ENCODE measurements around the gene CCDC85C.

The CCDC85C gene

DNA sequence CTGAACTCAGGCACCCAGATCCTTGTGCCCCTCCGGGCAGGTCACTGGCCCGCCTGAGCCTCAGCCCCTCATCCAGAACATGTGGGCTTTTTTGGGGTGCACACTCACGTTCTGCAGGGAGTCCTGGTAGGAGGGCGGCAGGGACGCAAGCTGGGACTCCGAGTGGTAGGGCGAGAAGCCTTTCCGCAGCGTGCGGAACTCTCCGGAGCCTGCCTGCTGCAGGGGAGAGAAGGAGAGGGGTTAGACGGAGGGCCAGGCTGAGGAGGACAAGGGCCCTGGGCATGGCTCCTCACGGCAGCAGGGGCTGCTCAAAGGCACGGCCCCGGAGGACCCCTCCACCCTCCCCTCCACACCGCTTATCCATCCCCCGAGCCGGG is 82.0 kb downstream of the CCDC85C start:
- no peak for DNase-seq (ENCODE audit: low spot score)

DNA sequence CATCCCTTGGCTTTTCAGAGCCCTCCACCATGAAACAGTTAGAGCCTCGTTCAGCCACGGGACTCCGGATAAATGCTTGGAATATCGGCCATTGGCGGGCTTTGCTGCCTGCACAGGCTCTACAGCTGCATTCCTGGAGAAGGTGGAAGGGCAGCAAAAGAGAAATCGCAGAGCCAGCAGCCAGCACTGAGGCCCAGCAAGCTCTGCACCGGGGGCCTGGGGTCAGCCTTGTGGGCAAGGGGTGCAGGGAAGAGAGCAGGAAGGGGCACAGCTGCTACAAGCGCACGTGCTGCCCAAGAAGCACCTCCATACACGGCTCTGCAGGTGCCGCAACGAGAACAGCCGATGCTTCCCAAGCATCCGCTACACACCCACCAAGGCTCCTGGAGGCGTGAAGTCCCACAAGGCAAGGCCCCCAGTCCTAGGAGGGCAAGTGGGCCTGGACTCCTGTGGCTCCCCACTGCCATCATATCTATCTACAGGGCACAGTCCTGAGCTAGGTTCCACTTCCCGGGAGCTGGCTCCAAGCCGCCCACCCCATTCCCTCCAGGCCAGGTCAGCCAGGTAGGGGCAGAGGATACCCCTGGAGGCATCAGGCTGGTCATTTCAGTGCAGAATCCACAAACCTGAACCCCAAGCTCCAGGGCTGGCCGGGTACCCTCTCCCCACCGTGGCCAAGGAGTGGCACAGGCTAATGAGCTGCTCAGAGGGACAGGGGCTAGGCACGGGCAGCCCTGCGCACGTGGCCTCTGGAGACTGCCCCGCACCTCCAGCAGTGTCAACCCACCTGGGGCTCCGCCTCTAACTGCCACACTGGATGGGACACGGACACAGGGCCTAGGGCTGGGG is 82.6 kb downstream of the CCDC85C start:
- DNase-seq (ENCODE audit: low spot score), result no peak

GRCh38 chr14:99520571-99521081 is 83.4 kb downstream of the CCDC85C start:
- no peak for DNase-seq (ENCODE audit: low spot score)

DNA sequence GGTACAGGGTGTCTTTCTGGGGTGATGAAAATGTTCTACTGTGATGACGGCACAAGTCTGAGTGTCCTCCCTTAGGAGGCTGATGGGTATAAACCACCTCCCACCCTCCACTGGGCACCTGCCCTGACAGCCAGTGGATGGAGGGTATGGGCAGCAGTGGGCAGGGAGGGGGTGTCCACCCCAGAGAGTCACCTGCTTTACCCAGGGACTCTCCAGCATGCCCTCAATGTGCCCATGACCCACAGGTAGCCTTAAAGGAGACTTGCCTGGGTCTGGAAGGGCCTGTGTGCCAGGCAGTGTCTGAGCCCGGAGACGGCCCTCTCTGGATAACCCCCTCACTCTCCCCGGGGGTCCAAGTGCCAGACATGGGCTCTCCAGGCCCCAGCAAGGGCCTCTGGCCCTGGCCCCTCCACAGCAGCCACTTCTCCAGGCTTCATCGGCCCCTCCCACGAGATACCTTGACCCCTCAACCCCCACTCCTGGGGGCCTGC is 84.0 kb downstream of the CCDC85C start:
- DNase-seq (ENCODE audit: low spot score), result no peak

DNA sequence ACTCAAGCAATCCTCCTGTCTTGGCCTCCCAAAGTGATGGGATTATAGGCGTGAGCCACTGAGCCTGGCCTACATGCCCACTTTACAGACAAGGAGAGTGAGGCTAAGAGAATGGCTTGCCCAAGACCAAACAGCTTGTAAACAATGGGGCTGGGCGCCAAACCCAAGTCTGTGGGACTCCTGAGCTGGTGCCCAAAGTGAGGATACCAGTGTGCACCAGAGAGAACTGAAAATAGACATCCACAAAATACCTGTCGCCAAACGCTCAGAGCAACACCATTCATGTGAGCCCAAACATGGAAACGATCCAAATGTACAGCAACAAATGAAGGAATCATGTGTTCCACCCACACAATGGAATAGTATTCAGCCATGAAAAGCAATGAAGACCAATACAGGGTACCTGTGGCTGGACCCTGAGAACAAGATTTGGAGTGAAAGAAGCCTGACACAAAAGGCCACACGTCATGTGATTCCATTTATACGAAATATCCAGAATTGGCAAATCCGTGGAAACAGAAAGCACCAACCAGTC is 84.6 kb downstream of the CCDC85C start:
- no peak for DNase-seq (ENCODE audit: low spot score)

- peak; percentile 82 for DNase-seq (ENCODE audit: low spot score)
Observed at GRCh38 chr14:99518441-99519346, 85.3 kb downstream of the CCDC85C start.

- DNase-seq (ENCODE audit: low spot score), result no peak
Observed at GRCh38 chr14:99517643-99518381, 86.2 kb downstream of the CCDC85C start.

GRCh38 chr14:99516871-99517642 is 87.0 kb downstream of the CCDC85C start:
- no peak for DNase-seq (ENCODE audit: low spot score)

- DNase-seq (ENCODE audit: low spot score), result no peak
Observed at GRCh38 chr14:99516156-99516870, 87.7 kb downstream of the CCDC85C start.

DNA sequence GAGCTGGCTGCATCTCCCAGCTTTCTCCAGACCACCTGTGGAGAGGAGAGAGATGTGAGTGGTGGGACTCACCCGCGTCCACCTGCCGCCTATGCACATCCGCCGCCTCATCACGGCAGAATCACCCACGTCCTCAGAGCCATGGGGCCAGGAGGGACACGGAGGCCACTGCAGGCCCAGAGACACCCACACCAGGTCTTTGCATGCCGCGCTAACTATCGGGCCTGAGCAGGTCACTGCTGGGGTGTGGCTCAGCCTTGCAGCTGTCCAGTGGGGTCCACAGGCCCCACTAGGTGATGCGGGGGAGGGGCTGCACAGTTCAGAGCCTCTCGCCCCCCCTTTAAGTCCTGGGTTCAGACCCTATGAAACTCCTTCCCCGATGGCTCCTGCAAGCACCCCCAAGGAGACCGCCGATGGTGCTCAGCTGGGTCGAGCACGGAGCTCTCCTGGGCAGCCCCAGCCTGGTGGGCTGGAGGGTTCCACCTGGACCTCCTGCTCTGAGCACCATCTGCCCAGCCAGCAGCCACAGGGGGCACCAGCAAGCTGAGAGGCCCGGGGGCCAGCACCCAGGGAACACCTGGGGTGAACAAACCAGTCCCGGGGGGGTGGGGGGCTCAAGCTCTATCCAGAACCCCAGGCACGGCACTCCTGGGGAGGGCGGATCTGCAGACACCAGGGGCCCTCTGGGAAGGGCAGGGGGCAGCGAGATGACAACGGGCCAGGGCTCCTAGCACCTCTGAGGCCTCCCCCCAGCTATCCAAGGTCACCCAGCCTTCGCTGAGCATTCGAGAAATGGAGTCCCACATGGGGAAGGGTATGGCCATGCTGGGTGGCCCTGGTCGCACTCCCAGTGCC is 88.5 kb downstream of the CCDC85C start:
- DNase-seq (ENCODE audit: low spot score), result no peak

GRCh38 chr14:99514552-99515300 is 89.3 kb downstream of the CCDC85C start:
- no peak for DNase-seq (ENCODE audit: low spot score)

DNA sequence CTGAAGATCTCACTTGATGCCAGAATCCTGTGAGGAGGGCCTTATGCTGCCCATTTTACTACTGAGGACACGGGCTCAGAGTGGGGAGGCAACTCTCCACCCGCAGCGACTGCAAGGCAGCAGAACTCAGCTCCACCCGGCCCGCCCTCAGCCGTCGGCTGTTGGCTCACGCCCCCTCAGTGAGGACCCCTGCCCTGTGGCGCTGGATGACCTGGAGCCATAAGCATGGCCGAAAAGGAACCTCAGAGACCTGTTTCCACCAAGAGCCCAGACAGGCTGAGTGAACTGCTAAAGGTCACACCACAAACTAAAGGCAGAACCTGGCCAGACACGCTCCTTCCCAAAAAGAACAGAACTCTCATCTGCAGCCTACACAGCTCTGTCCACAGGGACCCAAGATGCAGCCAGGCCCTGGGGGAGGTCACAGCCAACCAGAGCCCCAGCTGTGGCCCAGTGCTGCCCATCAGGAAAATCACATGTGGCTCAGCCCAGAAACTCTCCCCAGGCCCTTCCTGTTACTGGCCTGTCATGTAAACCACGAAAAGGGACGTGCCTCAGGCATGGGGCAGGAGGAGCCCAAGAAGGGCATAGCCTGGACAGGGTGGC is 90.0 kb downstream of the CCDC85C start:
- no peak for DNase-seq (ENCODE audit: low spot score)

GRCh38 chr14:99513183-99513694 is 90.8 kb downstream of the CCDC85C start:
- DNase-seq (ENCODE audit: low spot score), result no peak

GRCh38 chr14:99512571-99513182 is 91.3 kb downstream of the CCDC85C start:
- DNase-seq (ENCODE audit: low spot score), result no peak

DNA sequence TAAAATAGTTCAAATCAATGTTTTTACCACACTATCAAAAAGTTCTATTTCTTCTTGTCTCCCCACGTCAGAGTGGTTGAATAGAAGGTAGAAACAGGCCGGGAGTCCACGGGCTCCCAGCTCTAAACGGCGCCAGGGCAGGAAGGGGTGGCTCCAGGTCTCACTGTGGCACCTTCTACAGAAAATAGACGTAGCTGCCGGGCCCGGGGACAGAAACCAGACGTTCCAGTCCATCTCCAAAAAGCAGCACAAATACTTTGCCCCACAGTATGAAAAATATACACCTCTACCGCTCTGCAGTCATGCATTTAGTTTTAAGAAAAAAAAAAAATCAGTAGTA is 91.9 kb downstream of the CCDC85C start:
- DNase-seq (ENCODE audit: low spot score), result no peak

GRCh38 chr14:99511421-99512109 is 92.4 kb downstream of the CCDC85C start:
- peak; percentile 69 for DNase-seq (ENCODE audit: low spot score)
